ENCODE data around the gene IQCM. TPM values are rescaled to one million over a fixed set of nuclear protein-coding genes. Genes with fewer than 3 reads are reported as not detected.
A peak's percentile ranks its signal among the peaks of the same experiment; 100 is the strongest.

The IQCM gene
- total RNA-seq, 1 experiment from 2014 or later: 0.11 TPM

GRCh38 chr4:149701435-149702156 lies 114.0 kb downstream of the IQCM start:
- Mint-ChIP-seq H3K9me3 (peaks cover 5% of the 10 kb centered on the region; the same call in 1 of the 2 replicates), H3K27me3 (ENCODE audit: low read depth) (peaks cover 32% of the 10 kb centered on the region), H3K4me1 (peaks cover 17% of the 10 kb centered on the region), H3K27ac (no peak overlapping the region), H3K4me3 (no peak overlapping the region), H3K36me3 (no peaks in the 10 kb centered on the region)
- no peak for ATAC-seq
- no peak for DNase-seq (ENCODE audit: low spot score)
- ChIA-PET POLR2A (no interaction called here), CTCF (no interaction called here)
- TF ChIP-seq MXD4 (CRISPR knock-in tag; IDR thresholded peaks at IDR 0.05; ENCODE audit: borderline replicate concordance) (no peak), ZBTB43 (CRISPR knock-in tag; IDR thresholded peaks at IDR 0.05) (no peak), ELF4 (CRISPR knock-in tag; IDR thresholded peaks at IDR 0.05; ENCODE audit: low read depth) (no peak), TEAD1 (CRISPR knock-in tag; IDR thresholded peaks at IDR 0.05) (no peak), ZNF532 (CRISPR knock-in tag; IDR thresholded peaks at IDR 0.05; ENCODE audit: borderline replicate concordance) (no peak), NFYB (CRISPR knock-in tag; conservative IDR thresholded peaks at IDR 0.05; ENCODE audit: low read depth) (no peak), CTCF (IDR thresholded peaks at IDR 0.05) (no peak), ZBTB21 (CRISPR knock-in tag; IDR thresholded peaks at IDR 0.05; ENCODE audit: borderline replicate concordance) (no peak), MAX (CRISPR knock-in tag; IDR thresholded peaks at IDR 0.05) (no peak), MYBL2 (CRISPR knock-in tag; IDR thresholded peaks at IDR 0.05) (no peak), RELA (CRISPR knock-in tag; IDR thresholded peaks at IDR 0.05; ENCODE audit: borderline replicate concordance) (no peak), EMX1 (CRISPR knock-in tag; IDR thresholded peaks at IDR 0.05) (no peak), PRRX2 (CRISPR knock-in tag; IDR thresholded peaks at IDR 0.05) (no peak), TCF7 (CRISPR knock-in tag; IDR thresholded peaks at IDR 0.05; ENCODE audit: low read depth) (no peak), ZNF138 (CRISPR knock-in tag; conservative IDR thresholded peaks at IDR 0.05) (no peak)
- TF ChIP-seq, protein P1, sequence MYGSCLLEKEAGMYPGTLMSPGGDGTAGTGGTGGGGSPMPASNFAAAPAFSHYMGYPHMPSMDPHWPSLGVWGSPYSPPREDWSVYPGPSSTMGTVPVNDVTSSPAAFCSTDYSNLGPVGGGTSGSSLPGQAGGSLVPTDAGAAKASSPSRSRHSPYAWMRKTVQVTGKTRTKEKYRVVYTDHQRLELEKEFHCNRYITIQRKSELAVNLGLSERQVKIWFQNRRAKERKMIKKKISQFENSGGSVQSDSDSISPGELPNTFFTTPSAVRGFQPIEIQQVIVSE (CRISPR knock-in tag; IDR thresholded peaks at IDR 0.05; ENCODE audit: borderline replicate concordance): no peak

DNA sequence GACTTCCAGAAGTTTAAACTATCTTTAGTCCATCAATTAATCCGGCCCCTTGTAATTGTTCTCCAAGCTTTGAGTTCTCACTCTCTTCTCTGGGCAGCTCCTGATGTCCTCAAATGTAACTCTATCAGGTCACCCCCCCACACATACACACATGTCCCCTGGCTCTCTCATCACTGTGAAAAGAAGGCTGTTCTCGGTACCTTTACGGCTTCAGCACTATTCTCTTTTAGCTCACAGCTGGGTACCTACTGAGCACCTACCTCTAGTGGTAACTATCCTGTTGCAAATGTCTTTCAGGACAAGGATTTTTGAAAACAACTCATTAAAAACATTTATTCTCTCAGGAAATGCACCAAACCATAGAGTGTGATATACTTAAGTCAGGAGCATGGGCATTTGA lies 115.4 kb downstream of the IQCM start:
- H3K4me1 Mint-ChIP-seq: peaks cover 17% of the 10 kb centered on the region
- CTCF ChIA-PET: no interaction called here
- no peak overlapping the region for H3K27ac Mint-ChIP-seq
- DNase-seq (ENCODE audit: low spot score) (no peak), ATAC-seq (peak; percentile 55)
- POLR2A ChIA-PET: no interaction called here
- peaks cover 39% of the 10 kb centered on the region for H3K27me3 Mint-ChIP-seq (ENCODE audit: low read depth)
- H3K9me3 Mint-ChIP-seq: peaks cover 5% of the 10 kb centered on the region; the same call in 1 of the 2 replicates
- H3K36me3 Mint-ChIP-seq: no peaks in the 10 kb centered on the region
- H3K4me3 Mint-ChIP-seq: no peak overlapping the region
- no peak for TF ChIP-seq ZNF138 (CRISPR knock-in tag; conservative IDR thresholded peaks at IDR 0.05)
- TF ChIP-seq ZBTB43 (CRISPR knock-in tag; IDR thresholded peaks at IDR 0.05): no peak
- TF ChIP-seq, protein P2, sequence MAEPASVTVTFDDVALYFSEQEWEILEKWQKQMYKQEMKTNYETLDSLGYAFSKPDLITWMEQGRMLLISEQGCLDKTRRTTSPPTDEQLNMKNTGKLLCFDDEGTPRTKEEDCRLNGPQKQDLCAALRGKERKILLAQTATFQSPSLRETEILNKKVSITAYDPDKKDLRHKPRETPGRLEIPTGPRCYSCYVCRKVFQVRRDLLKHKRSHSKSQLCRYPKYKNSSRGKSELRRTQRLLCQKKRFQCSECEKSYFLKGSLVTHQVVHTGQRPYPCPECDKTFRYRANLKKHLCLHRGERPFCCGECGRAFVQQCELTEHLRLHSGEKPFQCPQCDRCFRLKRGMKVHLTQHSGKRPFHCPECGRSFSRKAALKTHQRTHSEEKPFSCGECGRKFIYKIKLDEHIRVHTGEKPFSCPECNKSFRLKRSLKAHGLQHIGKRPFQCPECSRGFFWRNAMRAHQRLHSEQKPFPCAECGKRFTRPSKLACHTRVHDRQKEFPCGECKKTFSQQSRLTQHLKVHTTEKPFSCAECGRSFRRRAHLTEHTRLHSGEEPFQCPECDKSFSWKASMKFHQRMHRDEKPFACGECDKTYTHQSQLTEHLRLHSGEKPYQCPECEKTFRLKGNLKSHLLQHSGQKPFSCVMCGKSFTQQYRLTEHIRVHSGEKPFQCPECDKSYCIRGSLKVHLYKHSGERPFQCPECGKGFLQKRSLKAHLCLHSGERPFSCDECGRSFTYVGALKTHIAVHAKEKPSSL (CRISPR knock-in tag; conservative IDR thresholded peaks at IDR 0.05): no peak
- TF ChIP-seq ZNF317 (CRISPR knock-in tag; IDR thresholded peaks at IDR 0.05; ENCODE audit: borderline replicate concordance, low read depth): no peak
- no peak for TF ChIP-seq OVOL2 (CRISPR knock-in tag; IDR thresholded peaks at IDR 0.05; ENCODE audit: borderline replicate concordance)
- no peak for TF ChIP-seq NFE2L1 (CRISPR knock-in tag; IDR thresholded peaks at IDR 0.05)
- no peak for TF ChIP-seq FOXP1 (CRISPR knock-in tag; IDR thresholded peaks at IDR 0.05; ENCODE audit: borderline replicate concordance)
